Thyroid gland (tissue), 4 donors: ENCODE results near the gene SLC11A2.

ENCODE experiments used
- CTCF ChIP-seq, 6 experiments: fragments of 200-600 bp in 3 of 6; fragments of 450-650 bp in 3 of 6; sonication (generic) in 3 of 6; IDR thresholded peaks; one replicate each; pipeline ENCODE4 v1.5.1; 2016 to 2019; ENCODE audit warnings: antibody characterized with exemption in 6 of 6, mild to moderate bottlenecking in 2 of 6, inconsistent platforms in 1 of 6, moderate library complexity in 1 of 6
- POLR2A ChIP-seq, 2 donors: fragments of 450-650 bp; IDR thresholded peaks; one replicate each; pipeline ENCODE4 v1.6.1; 2017; ENCODE audit warnings: antibody characterized with exemption in 2 of 2, mild to moderate bottlenecking in 2 of 2, moderate library complexity in 1 of 2

GRCh38 chr12:51021694-51022093, 4.5 kb downstream of the SLC11A2 start:
- no peak for TF ChIP-seq POLR2A (IDR thresholded peaks at IDR 0.05)
- no peak for TF ChIP-seq CTCF (IDR thresholded peaks at IDR 0.05)
